ENCODE results near the gene TMTC1. TPM values are rescaled to one million over a fixed set of nuclear protein-coding genes. Genes with fewer than 3 reads are reported as not detected.

Gene TMTC1
- total and polyA plus RNA-seq, 2 of the 8 experiments (the other 6 are each of a cell fraction or from before 2014, with no cell fraction given), result 15.4 to 20.8 TPM

DNA sequence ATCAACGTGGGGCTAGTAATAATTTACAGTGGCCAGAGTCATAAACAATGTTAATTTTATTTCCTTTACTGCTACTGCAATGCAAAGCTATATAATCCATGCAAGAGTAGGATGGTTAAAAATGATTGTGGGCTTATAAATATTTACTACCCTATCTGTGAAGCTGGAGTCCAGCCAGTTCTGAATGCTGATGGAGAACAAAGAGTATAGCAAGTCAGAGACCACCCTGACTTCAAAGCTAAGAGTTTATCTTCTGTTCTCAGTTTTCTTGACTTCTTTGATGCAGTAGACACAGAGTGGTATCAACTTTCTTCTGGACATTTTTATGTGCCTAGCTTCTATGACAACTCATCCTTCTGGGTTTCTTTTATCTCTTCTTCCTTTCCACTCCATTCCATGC is 252.3 kb downstream of the TMTC1 start:
- no peak for DNase-seq (ENCODE audit: low read depth in 1 of 2, low spot score in 2 of 2)
- Histone ChIP-seq H3K27me3 (replicated peaks in 1 of 4; ENCODE audit: control insufficient read depth in 3 of 4, extremely low read depth in 1 of 4, insufficient read depth in 3 of 4, low read length in 3 of 4) (no peaks in the 10 kb centered on the region), H3K79me1 (ENCODE audit: low read depth, low read length) (no peaks in the 10 kb centered on the region), H2BK20ac (ENCODE audit: low read length) (no peak overlapping the region), H3K14ac (ENCODE audit: insufficient read length) (no peak overlapping the region), H2AK5ac (ENCODE audit: low read depth, low read length) (no peak overlapping the region), H3K9ac (replicated peaks in 1 of 4; ENCODE audit: extremely low read depth in 1 of 4, low read depth in 3 of 4, low read length in 3 of 4) (no peak overlapping the region), H3K4me2 (ENCODE audit: insufficient read depth in 1 of 2, low read depth in 2 of 2, low read length in 2 of 2) (no peak overlapping the region), H3K18ac (ENCODE audit: extremely low read depth, low read length) (no peak overlapping the region), H2BK15ac (ENCODE audit: low read length) (no peak overlapping the region), H3K36me3 (ENCODE audit: control insufficient read depth in 2 of 4, insufficient read depth in 4 of 4, low read length in 3 of 4) (no peaks in the 10 kb centered on the region), H2BK12ac (ENCODE audit: low read depth, low read length) (no peak overlapping the region), H3K79me2 (ENCODE audit: control insufficient read depth in 1 of 2, insufficient read depth in 2 of 2, low read length in 2 of 2) (no peaks in the 10 kb centered on the region), H4K91ac (replicated peaks; ENCODE audit: insufficient read length, low read length) (no peak overlapping the region), H3K4me1 (replicated peaks in 1 of 4; ENCODE audit: control insufficient read depth in 3 of 4, insufficient read depth in 4 of 4, low read length in 3 of 4) (peaks cover 0 to 2% (median 0%) of the 10 kb centered on the region in 4 experiments; a peak in 1 of 7 replicates), H3K4ac (replicated peaks; ENCODE audit: insufficient read length, low read depth, low read length) (no peak overlapping the region), H3K9me3 (ENCODE audit: insufficient read depth in 2 of 2, low read depth in 1 of 2, low read length in 1 of 2) (no peaks in the 10 kb centered on the region), H4K5ac (ENCODE audit: insufficient read length, low read depth, low read length) (no peak overlapping the region), H2BK5ac (ENCODE audit: low read depth, low read length) (no peak overlapping the region), H4K8ac (ENCODE audit: extremely low read depth, insufficient read depth, low read length) (no peak overlapping the region), H4K20me1 (replicated peaks in 1 of 2; ENCODE audit: control insufficient read depth in 1 of 2, insufficient read depth in 2 of 2, low read length in 2 of 2) (peaks cover 0 to 2% of the 10 kb centered on the region in 2 experiments), H3K27ac (ENCODE audit: low read depth, low read length) (no peak overlapping the region), H3K56ac (replicated peaks; ENCODE audit: insufficient read length, low read depth, low read length) (no peak overlapping the region), H3K23ac (ENCODE audit: insufficient read length) (no peak overlapping the region), H2AFZ (ENCODE audit: low read length) (no peak overlapping the region), H3K23me2 (ENCODE audit: low read depth, low read length) (no peaks in the 10 kb centered on the region), H3K4me3 (ENCODE audit: extremely low read depth in 1 of 4, insufficient read depth in 2 of 4, low read depth in 3 of 4, low read length in 4 of 4) (no peak overlapping the region), H2BK120ac (replicated peaks; ENCODE audit: low read depth, low read length) (no peak overlapping the region)
- WGBS, 2 experiments (ENCODE audit: extremely low coverage in 1 of 2, insufficient coverage in 1 of 2, insufficient read length in 1 of 2, insufficient replicate concordance in 2 of 2, low coverage in 1 of 2, low lambda C conversion rate in 2 of 2, missing lambda C conversion rate in 1 of 2), result 84% methylated on average over 1 of the region's 1 CpG; no CpG with 5 or more reads in 1 of the 2 experiments
- ChIA-PET POLR2A (ENCODE audit: partially characterized antibody) (no interaction called here), CTCF (ENCODE audit: partially characterized antibody) (interaction anchor here (2.6 kb wide), 1 partner anchor 12 kb away, joined by 14 read pairs; no protein-coding TSS in a partner anchor)
- FAIRE-seq, result no peak
- TF ChIP-seq SIN3A (conservative IDR thresholded peaks at IDR 0.05 in 1 of 2, IDR thresholded peaks at IDR 0.05 in 1 of 2; ENCODE audit: low read depth in 1 of 2, low read length in 2 of 2) (no peak), BCL11A (IDR thresholded peaks at IDR 0.05; ENCODE audit: low read depth in 2 of 2, low read length in 2 of 2) (no peak), ZNF274 (IDR thresholded peaks at IDR 0.05; ENCODE audit: borderline replicate concordance, extremely low read depth, low read length) (no peak), RXRA (IDR thresholded peaks at IDR 0.05; ENCODE audit: insufficient read depth, low read depth, low read length) (no peak), RNF2 (IDR thresholded peaks at IDR 0.05; ENCODE audit: borderline replicate concordance, low read depth, low read length, missing control alignments, poor library complexity, severe bottlenecking) (no peak), CEBPB (IDR thresholded peaks at IDR 0.05; ENCODE audit: low read depth, low read length) (no peak), TBP (IDR thresholded peaks at IDR 0.05; ENCODE audit: low read depth, low read length) (no peak), CREB1 (IDR thresholded peaks at IDR 0.05) (no peak), ASH2L (IDR thresholded peaks at IDR 0.05; ENCODE audit: low read length) (no peak)
- TF ChIP-seq, protein P1, sequence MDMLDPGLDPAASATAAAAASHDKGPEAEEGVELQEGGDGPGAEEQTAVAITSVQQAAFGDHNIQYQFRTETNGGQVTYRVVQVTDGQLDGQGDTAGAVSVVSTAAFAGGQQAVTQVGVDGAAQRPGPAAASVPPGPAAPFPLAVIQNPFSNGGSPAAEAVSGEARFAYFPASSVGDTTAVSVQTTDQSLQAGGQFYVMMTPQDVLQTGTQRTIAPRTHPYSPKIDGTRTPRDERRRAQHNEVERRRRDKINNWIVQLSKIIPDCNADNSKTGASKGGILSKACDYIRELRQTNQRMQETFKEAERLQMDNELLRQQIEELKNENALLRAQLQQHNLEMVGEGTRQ (IDR thresholded peaks at IDR 0.05; ENCODE audit: low read length), result no peak
